ENCODE measurements around the gene CTRB1. TPM values are rescaled to one million over a fixed set of nuclear protein-coding genes. Genes with fewer than 3 reads are reported as not detected.

The CTRB1 gene
- total RNA-seq, 2 experiments from 2014 or later, result not detected

DNA sequence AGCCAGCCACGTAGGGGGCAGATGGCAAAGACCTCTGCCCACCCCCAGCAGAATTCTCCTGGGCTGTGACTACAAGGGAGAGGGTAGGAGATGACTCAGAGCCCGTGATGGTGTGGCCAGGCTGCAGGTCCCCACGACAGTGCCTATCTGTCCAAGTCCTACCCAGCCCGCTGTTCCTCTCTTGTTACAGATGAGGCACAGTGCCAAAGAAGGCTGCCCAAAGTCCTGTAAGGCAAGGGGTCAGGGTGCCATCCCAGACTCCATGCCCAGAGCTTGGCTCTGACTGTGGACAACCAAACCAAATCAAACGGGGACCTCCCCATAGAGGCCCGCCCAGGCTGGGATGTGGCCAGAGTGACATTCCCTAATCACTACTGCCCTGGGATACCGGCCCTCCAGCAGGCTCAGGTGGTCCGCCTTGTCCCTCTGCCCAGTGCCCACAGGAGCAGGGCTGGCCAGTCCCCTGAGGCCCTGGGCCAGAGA lies 45.2 kb downstream of the CTRB1 start:
- TF ChIP-seq, protein P1, sequence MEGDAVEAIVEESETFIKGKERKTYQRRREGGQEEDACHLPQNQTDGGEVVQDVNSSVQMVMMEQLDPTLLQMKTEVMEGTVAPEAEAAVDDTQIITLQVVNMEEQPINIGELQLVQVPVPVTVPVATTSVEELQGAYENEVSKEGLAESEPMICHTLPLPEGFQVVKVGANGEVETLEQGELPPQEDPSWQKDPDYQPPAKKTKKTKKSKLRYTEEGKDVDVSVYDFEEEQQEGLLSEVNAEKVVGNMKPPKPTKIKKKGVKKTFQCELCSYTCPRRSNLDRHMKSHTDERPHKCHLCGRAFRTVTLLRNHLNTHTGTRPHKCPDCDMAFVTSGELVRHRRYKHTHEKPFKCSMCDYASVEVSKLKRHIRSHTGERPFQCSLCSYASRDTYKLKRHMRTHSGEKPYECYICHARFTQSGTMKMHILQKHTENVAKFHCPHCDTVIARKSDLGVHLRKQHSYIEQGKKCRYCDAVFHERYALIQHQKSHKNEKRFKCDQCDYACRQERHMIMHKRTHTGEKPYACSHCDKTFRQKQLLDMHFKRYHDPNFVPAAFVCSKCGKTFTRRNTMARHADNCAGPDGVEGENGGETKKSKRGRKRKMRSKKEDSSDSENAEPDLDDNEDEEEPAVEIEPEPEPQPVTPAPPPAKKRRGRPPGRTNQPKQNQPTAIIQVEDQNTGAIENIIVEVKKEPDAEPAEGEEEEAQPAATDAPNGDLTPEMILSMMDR (IDR thresholded peaks at IDR 0.05), result no peak
- Mint-ChIP-seq H3K27ac (no peak overlapping the region), H3K36me3 (ENCODE audit: low read depth) (no peaks in the 10 kb centered on the region), H3K4me3 (peak overlapping the region; percentile 47), H3K27me3 (peaks cover 41% of the 10 kb centered on the region), H3K4me1 (ENCODE audit: low read depth) (peaks cover 7% of the 10 kb centered on the region), H3K9me3 (no peaks in the 10 kb centered on the region)
- ChIA-PET CTCF (no interaction called here), POLR2A (interaction anchor here (1.3 kb wide), 1 partner anchor 16 kb away, joined by 3 read pairs; no protein-coding TSS in a partner anchor)
- DNase-seq, result no peak
- intact Hi-C loops (cut with micrococcal nuclease), result no loop called here
- ATAC-seq, result no peak

DNA sequence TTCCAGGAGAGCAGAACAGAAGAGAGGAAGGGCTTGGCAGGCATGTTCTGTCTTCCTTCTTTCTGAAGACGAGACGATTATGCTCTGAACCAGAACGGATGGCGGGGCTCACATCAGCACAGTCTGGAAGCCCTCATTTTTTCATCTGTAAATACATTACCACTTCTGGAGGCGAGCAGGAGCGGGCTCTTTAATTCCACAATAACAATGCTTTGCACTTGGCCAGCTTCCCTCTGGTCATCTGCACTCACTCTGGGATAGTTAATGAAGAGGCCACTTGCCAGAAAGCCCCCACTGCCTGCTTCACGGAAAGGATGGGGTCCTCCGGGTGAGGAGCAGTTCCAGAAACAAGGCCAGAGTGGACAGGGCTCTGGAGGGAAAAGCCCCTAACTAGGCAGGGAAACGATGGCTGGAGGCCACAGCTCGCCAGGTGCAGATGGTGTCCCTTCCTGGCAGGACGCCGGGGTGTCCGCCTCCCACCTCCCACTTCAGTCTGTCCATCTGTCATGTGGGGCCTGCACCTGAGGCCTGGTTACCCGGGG lies 45.7 kb downstream of the CTRB1 start:
- ChIA-PET POLR2A (interaction anchor here (1.3 kb wide), 1 partner anchor 15 kb away, joined by 3 read pairs; no protein-coding TSS in a partner anchor), CTCF (no interaction called here)
- no peak for DNase-seq
- Mint-ChIP-seq H3K27me3 (peaks cover 41% of the 10 kb centered on the region), H3K27ac (no peak overlapping the region), H3K36me3 (ENCODE audit: low read depth) (no peaks in the 10 kb centered on the region), H3K4me3 (peak overlapping the region; percentile 47), H3K9me3 (no peaks in the 10 kb centered on the region), H3K4me1 (ENCODE audit: low read depth) (peaks cover 7% of the 10 kb centered on the region)
- intact Hi-C loops (cut with micrococcal nuclease), result no loop called here
- TF ChIP-seq, protein P1 (IDR thresholded peaks at IDR 0.05), result no peak
- ATAC-seq, result no peak

DNA sequence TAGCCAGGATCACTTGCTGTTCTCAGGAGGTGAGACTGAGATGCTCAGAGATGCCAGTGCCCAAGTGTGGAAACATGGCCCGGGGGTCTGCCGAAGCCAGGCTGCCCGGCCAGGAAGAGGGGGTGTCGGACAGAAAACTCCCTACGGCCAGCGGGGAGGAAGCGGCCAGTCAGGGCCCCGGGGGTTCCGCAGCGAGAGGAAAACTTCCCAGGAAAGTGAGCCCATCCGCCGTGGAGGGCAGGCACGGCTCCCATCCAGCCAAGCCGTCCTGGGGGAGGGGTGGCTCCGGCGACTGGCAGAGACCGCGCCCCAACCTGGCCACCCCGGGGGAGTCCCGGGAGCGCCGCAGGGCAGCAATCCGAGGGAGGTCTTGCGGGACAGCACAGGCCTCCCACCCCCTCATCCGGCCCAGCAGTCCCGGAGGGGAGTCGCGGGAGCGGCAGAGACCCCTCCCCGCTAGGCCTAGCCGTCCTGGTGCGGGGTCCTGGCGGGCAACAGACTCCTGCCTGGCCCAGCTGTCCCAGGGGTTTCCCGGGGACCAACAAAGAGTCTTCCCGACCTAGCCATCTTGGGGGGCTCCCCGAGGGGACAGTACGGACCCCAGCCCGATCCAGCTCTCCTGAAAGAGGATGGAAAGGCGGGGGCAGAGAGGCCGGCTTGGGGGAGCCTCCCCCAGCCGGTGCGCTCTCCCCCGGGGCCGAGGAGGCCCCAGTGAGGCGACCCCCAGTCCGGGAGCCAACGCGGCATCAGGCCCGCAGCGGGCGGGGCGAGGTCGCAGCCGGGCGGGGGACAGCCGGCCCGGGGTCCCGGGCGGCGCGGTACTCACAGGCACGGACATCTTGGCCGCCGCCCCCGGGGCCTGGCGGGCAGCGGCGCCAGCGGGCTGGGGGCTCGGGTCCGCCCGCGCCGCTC lies 46.5 kb downstream of the CTRB1 start:
- Mint-ChIP-seq H3K4me3 (peak overlapping the region; percentile 47), H3K36me3 (ENCODE audit: low read depth) (no peaks in the 10 kb centered on the region), H3K27me3 (peaks cover 42% of the 10 kb centered on the region), H3K4me1 (ENCODE audit: low read depth) (peaks cover 7% of the 10 kb centered on the region), H3K27ac (no peak overlapping the region), H3K9me3 (no peaks in the 10 kb centered on the region)
- DNase-seq (no peak), ATAC-seq (no peak)
- POLR2A ChIA-PET, result interaction anchor here (1.3 kb wide), 1 partner anchor 15 kb away, joined by 3 read pairs; no protein-coding TSS in a partner anchor
- TF ChIP-seq, protein P1 (IDR thresholded peaks at IDR 0.05), result no peak
- intact Hi-C loops (cut with micrococcal nuclease), result no loop called here
- CTCF ChIA-PET, result interaction anchor here (1.2 kb wide), 1 partner anchor 32 kb away, joined by 4 read pairs; no protein-coding TSS in a partner anchor

DNA sequence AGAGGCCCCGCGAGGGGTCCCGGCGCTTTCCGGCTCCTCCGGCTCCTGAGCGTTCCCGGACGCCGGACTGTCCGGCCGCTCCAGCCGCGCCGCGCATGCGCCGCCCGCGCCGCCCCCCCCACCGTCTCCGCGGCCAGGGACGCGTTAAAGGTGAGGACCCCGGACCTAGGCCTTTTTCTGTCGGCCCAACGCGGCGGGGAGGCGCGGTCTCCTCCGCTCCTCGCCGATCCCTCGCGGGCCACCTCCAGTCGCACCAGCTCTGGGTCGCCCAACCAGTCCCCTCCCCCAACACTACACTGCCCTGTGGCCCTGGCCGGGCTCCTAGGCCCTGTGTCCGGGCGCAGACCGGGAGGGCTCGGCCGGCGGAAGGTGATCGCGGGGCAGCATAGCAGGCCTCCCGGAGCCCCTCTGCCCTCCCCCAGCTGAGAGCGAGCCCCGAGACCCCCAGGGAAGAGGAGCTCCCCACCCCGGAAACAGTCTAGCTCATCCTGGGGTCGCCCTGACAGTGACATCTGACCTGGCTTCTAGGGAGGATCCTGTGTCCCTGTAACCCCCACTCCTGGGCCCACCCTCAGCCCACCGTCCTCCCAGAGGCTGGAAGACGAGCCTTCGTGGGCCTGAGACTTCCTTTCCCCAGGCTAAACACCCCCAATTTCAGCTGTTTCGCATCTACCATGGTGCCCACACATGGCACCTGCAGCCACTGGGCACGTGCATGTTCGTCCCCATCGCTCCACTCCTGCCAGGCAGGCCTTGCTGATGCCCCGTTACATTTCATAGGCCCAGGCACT lies 47.3 kb downstream of the CTRB1 start:
- POLR2A ChIA-PET, result no interaction called here
- no peaks in the 10 kb centered on the region for H3K36me3 Mint-ChIP-seq (ENCODE audit: low read depth)
- CTCF ChIA-PET, result interaction anchor here (1.2 kb wide), 1 partner anchor 33 kb away, joined by 4 read pairs; no protein-coding TSS in a partner anchor
- DNase-seq, result no peak
- TF ChIP-seq, protein P1 (IDR thresholded peaks at IDR 0.05), result no peak
- H3K9me3 Mint-ChIP-seq, result no peaks in the 10 kb centered on the region
- peak; percentile 38 for ATAC-seq
- peaks cover 7% of the 10 kb centered on the region for H3K4me1 Mint-ChIP-seq (ENCODE audit: low read depth)
- peaks cover 41% of the 10 kb centered on the region for H3K27me3 Mint-ChIP-seq
- peak overlapping the region; percentile 65 for H3K4me3 Mint-ChIP-seq
- H3K27ac Mint-ChIP-seq, result no peak overlapping the region
- intact Hi-C loops (cut with micrococcal nuclease), result no loop called here
